Astrocyte (in vitro differentiated cells and primary cell): Measurements from ENCODE around the gene TAL1.

ENCODE experiments used
- CTCF ChIP-seq: IDR thresholded peaks from 2 replicates; pipeline ENCODE4 v1.5.1; 2011; ENCODE audit warnings: low read depth, mild to moderate bottlenecking, inconsistent platforms, low read length, moderate library complexity; ENCODE audit not compliant: insufficient read depth
- EZH2 ChIP-seq: IDR thresholded peaks from 2 replicates; pipeline ENCODE4 v1.6.1; 2012; ENCODE audit warnings: mild to moderate bottlenecking, low read length, inconsistent platforms; ENCODE audit not compliant: insufficient read depth

DNA sequence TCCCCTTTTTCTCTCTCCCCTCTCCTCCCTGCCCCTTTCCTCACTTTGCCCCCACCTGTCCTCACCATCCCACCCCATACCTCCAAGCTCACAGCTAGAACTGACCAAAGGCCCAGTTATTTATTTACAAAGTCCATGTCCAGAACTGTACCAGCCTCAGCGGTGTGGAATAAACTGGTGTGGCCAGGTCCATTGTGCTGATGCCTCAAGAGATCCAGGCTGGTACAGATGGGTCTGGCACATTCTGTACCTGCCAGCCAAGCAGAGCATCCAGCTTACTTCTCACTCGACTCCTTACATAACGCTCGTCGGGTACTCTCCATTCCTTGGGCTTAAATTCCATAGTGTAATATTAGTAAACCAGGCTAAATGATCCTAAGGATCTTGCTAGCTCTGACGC lies 54.0 kb downstream of the TAL1 start:
- TF ChIP-seq CTCF (no peak), EZH2 (no peak)
